GM20431 (cell line): ENCODE data around the gene C1QTNF1.

ENCODE experiments used
- in situ Hi-C: fragments of 300-500 bp; cut with MseI, MboI; formaldehyde crosslinking; loops from one replicate; pipeline ENCODE4 v1.15.0; 2020; ENCODE audit warnings: low sequenced_read_pairs; ENCODE audit not compliant: unreplicated experiment

Gene C1QTNF1

DNA sequence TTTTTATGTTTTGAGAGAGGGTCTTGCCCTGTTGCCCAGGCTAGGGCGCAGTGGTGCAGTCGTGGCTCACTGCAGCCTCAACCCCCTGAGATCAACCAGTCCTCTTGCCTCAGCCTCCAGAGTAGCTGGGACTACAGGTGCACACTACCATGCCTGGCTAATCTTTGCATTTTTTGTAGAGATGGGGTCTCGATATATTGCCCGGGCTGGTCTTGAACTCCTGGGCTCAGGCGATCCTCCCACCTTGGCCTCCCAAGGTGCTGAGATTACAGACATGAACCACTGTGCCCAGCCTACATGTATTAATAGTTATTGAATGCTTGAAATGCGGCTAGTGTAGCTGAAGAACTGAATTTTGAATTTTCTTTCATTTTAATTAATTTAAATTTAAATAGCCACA lies 12.2 kb downstream of the C1QTNF1 start:
- in situ Hi-C loops = no loop called here

DNA sequence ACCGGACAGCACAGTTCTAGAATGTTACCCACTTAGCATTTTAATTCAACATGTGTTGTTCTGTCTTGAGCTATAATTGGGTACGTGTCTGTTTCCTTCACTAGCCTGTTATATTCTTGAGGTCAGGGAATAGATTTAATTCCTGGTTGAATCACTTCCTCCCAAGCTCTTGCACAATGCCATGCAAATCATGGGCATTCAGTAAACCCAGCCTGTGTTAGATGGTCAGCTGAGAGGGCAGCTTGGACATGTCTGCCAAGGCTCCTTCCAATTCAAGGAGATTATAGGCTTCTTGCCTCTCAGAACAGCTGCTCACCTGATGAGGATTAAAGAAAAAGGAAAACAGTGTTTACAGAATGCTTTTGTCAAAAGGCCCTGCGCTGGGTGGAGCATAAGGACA lies 12.6 kb downstream of the C1QTNF1 start:
- in situ Hi-C loops = no loop called here

DNA sequence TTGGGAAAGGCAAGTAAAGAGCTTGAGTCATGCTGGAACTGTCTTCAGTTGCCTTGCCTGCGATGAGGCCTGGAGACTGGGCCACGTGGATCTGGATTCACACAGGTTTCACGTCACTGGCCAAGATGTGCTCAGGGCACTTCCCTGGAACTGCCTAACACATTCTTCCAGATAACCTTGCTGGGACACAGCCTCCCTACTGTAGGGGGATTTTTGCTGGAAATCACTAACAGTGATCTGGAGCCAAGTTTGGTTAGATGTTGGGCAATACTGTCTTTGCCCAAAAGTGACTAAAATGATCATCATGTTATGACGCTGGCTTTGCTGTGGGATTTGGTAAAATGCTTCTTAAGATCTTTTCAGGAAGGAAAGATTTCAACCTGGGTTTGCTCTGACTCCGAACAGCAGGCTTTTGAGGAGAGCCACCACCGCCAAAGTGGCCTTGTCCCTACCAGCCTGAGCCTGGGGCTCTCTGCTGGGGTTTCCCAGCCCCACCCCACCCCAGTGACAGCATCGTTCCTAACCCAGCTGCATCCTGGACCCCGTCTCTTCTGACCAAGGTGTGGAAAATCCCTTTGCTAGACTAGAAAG lies 14.7 kb downstream of the C1QTNF1 start:
- in situ Hi-C loops = no loop called here

DNA sequence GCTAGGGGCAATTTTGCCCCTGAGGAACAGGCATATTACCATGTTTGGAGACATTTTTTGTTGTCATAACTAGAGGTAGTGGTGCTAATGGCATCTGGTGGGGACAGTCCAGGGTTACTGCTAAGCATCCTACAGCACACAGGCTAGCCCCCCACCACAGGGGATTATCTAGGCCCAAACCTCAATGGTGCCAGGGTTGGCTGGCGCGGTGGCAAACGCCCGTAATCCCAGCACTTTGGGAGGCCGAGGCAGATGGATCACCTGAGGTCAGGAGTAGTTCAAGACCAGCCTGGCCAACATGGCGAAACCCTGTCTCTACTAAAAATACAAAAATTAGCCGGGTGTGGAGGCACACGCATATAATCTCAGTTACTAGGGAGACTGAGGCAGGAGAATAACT lies 15.2 kb downstream of the C1QTNF1 start:
- in situ Hi-C loops = no loop called here

DNA sequence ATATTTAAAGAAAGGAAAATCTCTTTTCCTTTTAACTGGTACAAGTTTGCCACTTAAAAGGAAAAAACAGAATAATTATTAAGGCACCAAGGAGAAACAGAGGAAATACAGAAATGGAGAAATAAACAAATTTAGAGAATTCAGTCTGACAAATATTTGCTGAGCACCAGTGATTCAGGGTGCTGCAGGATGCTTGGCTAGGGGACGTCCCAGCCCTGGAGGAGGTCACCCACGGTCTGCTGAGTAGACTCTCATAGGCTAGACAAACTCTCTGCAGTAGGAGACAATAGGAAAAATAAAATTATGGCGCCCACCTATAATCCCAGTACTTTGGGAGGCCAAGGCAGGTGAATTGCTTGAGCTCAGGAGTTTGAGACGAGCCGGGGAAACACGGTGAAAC lies 15.9 kb downstream of the C1QTNF1 start:
- in situ Hi-C loops = no loop called here

DNA sequence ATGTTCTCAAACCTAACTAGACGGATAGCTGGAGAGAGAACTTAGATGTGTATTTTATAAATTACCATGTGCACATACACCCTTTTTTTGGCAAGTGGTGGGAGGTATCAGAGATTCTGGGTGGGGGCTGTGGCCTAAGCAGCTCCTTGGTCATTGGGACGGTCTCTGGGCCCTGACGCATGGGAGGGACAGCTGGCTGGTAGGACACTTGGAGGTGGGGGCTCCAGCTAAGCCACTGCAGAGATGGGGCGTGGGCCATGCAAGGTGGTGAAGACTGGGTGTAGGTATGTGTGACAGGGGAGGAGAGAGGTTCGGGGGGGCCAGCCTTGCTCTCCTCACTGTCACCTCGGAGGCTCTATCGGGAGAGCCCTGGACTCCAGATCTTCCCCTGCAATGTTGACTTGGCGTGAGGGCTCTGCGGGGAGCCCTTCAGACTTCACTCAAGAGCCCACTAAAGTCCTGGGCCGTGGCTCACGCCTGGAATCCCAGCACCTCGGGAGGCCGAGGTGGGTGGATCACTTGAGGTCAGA lies 17.1 kb downstream of the C1QTNF1 start:
- in situ Hi-C loops = no loop called here

DNA sequence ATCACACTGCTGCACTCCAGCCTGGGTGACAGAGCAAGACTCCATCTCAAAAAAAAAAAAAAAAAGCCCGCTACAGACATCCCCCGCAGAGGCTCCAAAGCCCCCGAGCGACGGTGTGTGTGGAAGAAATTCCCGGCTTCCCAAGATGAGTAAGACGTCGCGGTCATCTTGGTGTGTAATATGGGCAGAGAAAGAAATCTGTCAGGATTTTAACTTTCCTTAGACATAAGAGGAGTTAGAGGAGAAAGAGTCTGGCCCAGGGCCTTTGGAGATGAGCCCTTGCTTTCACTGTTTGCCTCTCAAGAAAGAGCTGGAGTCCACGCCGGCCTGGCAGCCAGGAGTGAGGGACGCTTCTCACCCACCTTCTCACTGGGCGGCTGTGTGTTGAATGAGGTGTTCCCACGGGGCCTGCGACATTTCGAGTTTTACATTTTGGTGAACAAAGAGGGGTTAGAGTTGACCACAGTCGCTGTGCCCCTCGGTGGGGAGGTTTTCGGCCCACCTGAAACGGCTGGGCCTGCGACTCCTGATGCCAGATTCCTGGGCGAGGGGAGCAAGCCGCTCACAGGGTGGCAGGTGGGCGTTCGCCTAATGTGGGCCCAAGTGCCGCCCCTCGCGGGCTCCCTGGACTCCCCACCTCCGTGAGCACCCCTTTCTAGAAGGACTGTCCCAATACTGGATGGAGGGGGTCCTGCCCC lies 17.9 kb downstream of the C1QTNF1 start:
- in situ Hi-C loops = no loop called here

DNA sequence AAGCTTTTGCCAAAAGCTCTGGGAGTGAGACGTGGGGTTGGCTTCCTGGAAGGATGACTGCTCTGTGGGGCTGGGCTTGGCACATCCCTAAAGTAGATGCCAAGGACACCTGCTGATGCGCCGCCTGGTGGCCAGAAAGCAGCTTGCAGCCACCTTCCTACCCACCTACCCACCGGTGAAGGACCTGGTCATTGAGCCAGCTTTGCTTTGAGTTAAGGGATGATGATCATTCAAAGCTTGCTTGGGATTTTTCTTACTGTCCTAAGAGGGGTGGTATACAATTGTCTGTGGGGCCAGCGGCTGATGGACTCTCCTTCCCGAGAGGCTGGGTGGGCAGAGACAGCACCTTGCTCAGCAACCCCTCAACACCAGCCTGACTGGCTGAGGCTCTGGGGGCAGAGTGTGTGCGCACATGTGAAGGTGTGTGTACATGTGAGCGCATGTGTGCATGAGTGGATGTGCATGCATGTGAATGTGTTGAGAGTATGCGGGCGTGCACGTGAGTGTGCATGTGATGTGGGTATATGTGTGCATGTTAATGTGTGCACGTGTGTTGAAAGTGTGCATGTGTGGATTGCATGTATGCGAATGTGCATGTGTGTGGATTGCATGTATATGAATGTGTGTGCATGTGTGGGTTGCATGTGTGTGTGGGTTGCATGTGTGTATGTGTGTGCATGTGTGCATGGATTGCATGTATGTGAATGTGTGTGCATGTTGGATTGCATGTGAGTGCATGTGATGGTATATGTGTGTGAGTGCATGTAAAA lies 18.6 kb downstream of the C1QTNF1 start:
- in situ Hi-C loops = no loop called here

DNA sequence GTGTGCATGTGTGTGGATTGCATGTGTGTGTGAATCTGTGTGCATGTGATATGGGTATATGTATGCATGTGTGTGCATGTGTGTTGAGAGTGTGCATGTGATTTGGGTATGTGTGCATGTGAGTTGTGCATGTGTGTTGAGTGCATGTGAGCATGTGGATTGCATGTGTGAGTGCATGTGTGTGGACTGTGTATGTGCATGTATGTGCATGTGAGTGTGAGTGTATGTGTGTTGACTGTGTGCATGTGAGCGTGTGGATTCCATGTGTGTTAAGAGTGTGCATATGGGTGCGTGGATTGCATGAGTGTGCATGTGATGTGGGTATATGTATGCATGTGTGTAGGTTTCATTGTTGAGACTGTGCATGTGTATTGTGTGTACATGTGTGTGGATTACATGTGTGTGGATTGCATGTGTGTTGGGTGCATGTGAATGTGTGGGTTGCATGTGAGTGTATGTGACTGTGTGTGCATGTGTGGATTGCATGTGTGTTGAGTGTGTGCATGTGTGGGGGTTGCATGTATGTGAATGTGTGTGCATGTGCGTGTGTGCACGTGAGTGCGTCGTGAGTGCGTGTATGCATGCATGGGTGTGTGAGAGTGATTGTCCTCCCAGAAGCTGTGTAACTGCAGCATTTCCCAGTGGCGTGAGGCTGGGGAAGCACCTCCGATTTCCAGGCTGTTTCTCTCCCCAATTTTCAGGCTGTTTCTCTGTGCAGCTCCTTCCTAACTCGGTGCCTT lies 19.4 kb downstream of the C1QTNF1 start:
- in situ Hi-C loops = no loop called here

DNA sequence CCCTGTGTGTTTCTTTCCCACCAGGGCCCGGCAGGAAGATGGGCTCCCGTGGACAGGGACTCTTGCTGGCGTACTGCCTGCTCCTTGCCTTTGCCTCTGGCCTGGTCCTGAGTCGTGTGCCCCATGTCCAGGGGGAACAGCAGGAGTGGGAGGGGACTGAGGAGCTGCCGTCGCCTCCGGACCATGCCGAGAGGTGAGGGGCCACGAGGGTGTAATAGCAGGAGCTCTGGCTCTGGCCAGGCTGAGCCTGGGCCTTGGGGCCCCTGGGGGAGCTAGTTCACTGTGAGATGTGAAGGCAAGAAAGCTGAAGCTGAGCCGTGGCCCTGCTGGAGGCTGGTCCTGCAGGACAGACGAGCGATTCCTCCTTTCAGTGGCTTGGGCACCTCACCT lies 20.0 kb downstream of the C1QTNF1 start:
- in situ Hi-C loops = no loop called here

DNA sequence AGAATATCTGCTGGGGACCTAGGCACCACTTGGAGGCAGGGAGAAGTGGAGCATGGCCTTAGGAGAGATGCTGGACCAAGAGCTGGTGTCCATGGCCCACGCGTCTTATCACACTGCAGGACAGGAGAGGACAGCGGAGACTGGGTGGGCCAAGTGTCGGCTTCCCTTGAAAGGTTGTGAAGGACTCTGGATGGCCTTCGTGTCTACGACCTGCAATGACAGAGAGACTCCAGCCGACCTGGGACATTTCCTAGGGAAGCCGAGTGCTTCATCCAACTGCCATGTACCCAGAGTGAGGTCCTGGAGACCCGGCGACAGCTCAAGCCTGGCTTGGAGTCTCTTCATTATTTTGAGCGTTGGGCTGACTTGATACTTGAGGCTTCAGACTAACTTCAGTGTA lies 20.5 kb downstream of the C1QTNF1 start:
- in situ Hi-C loops = no loop called here

DNA sequence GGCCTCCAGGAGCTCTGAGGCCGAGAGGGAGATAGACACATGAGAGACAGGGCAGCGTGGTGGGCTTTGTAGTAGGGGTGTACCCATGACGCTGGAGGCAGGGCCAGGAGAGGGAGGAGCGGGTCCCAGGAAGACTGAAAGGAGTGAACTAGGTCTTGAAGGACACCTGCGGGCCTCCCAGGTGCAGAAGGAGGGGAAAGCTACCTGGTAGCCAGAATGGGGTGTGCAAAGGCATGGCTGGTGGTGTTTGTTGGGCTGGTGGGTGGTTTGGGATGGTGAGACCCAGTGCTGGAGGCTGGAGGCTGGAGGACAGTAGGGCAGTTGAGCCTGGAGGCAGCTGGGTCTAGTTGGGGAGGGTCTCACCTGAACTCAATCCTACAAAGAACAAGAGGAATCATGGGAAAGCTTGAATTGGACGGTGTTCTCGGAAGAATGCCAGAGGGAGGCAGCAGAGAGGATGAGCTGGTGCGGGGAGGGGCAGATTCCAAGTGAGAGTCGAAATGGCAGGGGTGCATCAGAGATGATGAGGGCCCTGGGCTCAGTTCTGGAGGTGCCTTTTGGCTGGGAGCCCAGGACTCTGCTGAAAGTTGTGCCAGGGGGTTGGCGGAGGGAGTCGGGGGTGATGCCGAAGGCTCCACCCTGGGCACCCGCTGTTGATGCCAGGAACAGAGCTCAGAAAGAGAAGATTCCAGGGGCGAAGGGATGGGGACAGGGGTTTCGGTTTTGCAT lies 21.2 kb downstream of the C1QTNF1 start:
- in situ Hi-C loops = no loop called here

DNA sequence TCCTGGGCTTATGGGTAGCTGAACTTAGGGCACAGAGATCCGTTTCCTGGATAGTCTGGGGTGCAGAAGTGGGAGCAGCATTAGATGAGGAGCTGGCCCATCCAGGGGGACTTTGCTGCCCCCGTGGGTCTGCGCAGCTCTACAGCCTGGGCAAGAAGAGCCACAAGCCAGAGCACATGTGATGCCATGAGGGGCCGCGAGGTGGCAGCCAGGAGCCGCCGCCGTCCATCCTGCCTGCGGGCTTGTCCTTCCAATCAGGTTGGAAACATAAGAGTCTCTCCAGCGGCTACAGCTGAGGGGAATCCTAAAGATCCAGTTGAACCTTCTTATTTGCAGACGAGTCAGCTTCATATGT lies 21.9 kb downstream of the C1QTNF1 start:
- in situ Hi-C loops = no loop called here

DNA sequence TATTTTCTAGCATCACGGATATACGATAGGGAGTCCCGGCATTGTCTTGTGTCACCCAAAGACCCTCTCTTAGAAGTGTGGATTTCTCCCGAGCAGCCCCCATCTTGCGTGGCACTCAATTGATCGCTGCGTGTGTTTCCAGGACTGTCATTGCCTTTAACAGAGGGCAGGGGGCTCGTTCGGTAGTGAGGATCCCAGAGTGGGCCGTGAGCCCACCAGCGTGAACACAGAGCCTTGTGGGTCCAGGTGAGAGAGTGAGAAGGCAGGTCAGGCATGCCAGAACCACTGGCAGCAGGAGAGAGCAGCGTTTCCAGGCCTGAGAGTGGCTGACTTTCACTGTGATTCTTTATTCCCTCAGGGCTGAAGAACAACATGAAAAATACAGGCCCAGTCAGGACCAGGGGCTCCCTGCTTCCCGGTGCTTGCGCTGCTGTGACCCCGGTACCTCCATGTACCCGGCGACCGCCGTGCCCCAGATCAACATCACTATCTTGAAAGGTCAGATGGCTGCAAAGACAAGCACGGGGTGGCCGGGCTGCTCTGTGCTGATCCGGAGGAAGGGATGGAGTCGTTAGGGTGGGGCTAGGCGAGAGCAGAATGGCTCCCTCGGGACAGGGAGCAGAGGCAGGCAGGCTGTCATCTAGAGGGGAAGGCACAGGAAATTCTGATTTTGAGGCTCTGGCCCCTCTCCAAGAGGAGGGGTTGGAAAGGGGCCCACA lies 22.4 kb downstream of the C1QTNF1 start:
- in situ Hi-C loops = no loop called here

DNA sequence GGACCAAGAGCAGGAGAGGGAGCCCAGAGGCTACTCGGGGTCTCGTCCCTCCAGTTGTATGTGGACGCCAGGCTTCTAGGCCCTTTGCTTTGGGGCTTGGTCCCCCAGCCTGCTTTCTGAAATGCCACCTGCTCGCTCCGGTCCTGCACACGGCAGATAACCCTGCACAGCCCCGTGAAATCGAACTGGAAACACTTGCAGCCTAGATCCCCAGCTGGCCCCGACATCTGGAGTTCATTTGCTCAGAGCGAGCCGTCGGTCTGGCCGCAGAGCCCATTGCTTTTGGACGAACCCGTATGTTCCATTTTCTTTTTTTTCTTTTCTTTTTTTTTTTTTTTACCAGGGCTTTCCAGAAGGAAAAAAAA lies 22.9 kb downstream of the C1QTNF1 start:
- in situ Hi-C loops = no loop called here

DNA sequence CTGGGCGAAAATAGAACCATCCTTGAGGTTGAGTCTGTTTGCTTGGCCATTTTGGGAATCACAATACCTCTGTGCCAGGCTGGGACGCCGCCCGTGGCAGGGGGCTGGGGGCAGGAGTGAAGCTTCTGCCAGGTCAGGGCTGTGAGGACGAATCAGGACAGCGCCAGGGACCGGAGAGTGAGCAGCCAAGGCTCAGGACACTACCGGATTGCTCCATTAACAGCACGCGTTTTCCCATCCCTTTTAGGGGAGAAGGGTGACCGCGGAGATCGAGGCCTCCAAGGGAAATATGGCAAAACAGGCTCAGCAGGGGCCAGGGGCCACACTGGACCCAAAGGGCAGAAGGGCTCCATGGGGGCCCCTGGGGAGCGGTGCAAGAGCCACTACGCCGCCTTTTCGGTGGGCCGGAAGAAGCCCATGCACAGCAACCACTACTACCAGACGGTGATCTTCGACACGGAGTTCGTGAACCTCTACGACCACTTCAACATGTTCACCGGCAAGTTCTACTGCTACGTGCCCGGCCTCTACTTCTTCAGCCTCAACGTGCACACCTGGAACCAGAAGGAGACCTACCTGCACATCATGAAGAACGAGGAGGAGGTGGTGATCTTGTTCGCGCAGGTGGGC lies 23.4 kb downstream of the C1QTNF1 start:
- in situ Hi-C loops = no loop called here

DNA sequence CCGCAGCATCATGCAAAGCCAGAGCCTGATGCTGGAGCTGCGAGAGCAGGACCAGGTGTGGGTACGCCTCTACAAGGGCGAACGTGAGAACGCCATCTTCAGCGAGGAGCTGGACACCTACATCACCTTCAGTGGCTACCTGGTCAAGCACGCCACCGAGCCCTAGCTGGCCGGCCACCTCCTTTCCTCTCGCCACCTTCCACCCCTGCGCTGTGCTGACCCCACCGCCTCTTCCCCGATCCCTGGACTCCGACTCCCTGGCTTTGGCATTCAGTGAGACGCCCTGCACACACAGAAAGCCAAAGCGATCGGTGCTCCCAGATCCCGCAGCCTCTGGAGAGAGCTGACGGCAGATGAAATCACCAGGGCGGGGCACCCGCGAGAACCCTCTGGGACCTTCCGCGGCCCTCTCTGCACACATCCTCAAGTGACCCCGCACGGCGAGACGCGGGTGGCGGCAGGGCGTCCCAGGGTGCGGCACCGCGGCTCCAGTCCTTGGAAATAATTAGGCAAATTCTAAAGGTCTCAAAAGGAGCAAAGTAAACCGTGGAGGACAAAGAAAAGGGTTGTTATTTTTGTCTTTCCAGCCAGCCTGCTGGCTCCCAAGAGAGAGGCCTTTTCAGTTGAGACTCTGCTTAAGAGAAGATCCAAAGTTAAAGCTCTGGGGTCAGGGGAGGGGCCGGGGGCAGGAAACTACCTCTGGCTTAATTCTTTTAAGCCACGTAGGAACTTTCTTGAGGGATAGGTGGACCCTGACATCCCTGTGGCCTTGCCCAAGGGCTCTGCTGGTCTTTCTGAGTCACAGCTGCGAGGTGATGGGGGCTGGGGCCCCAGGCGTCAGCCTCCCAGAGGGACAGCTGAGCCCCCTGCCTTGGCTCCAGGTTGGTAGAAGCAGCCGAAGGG lies 24.2 kb downstream of the C1QTNF1 start:
- in situ Hi-C loops = no loop called here
